Pancreas (tissue), 10 donors: ENCODE measurements around the gene TRIP4. TPM values are rescaled to one million over a fixed set of nuclear protein-coding genes. Genes with fewer than 3 reads are reported as not detected.
"Not testable (repeated sequence)": the region's sequence is repeated elsewhere in the genome, so short reads cannot be mapped to it uniquely, and the experiment has no call there.

ENCODE experiments used
- ATAC-seq, 4 donors: fragments of 200-7000 bp; cut with Tn5 transposase; one replicate each; pipeline versions ENCODE4 v1.8.0 to v1.9.1; 2020; ENCODE audit warnings: mild to moderate bottlenecking in 4 of 4, moderate library complexity in 4 of 4
- DNase-seq, 6 donors: peaks; one replicate each; pipeline ENCODE4 v3.0.0-alpha.2; 2020
- FAIRE-seq: peaks from 2 replicates; lab custom pipeline; 2012; peaks lifted over from hg19 to GRCh38; lab: Jason Lieb, UNC
- H3K27ac ChIP-seq, 4 donors: fragments of 200-600 bp; sonication (generic); 1 replicate in 3 of 4; 2 replicates in 1 of 4; pipeline versions ENCODE4 v1.5.0 to v1.8.0; 2020
- H3K27me3 ChIP-seq, 4 donors: fragments of 200-600 bp; one replicate each; pipeline ENCODE4 v1.8.0; 2021
- H3K36me3 ChIP-seq, 3 donors: fragments of 200-600 bp; sonication (generic) in 1 of 3; one replicate each; pipeline versions ENCODE4 v1.5.0 to v1.8.0; 2020 to 2021
- H3K4me1 ChIP-seq, 3 donors: fragments of 200-600 bp; one replicate each; pipeline ENCODE4 v1.8.0; 2021
- H3K4me3 ChIP-seq, 4 donors: fragments of 200-600 bp; sonication (generic) in 2 of 4; one replicate each; pipeline versions ENCODE4 v1.5.0 to v1.8.0; 2020 to 2021
- H3K9me3 ChIP-seq, 4 donors: fragments of 200-600 bp; one replicate each; pipeline ENCODE4 v1.8.0; 2021
- WGBS, 2 donors: extraction: QIAGEN DNeasy Blood & Tissue Kit; methylation state at CpG; one replicate each; pipeline ENCODE4 v1.1.7; 2013; 5-methylcytosine and 5-hydroxymethylcytosine counted together
- intact Hi-C, 3 donors: fragments of 100-400 bp; cut with DNase I; formaldehyde crosslinking; loops; one replicate each; pipeline versions ENCODE4 v1.11.1 to v1.14.2; 2022
- polyA plus RNA-seq, 2 donors: library from polyadenylated mRNA; stranded (reverse); fragments of 200-250 nt; gene quantifications; one replicate each; pipeline ENCODE4 v1.2.3, GENCODE V29; 2013
- total RNA-seq, 6 donors: library from RNA; stranded (reverse); fragmentation: NEBNext Ultra II Directional in 4 of 6; extraction: Animal tissue kit (Norgen Biotek cat#: 25700) in 4 of 6; gene quantifications; one replicate each; pipeline versions ENCODE4 v1.2.1 to v1.2.4, GENCODE V29; 2021 to 2023
- TF ChIP-seq, protein P1 (sequence below), 4 donors: fragments of 200-600 bp; sonication (generic) in 3 of 4; IDR thresholded peaks; one replicate each; pipeline versions ENCODE4 v1.5.0 to v1.8.0; 2021; ENCODE audit warnings: antibody characterized with exemption in 4 of 4
- donor health status: healthy with polysubstance abuse.
- donor health status: DM: no; HTN: no; CAD: no; lungs with moderate emphysema.
- donor health status: DM: no; HTN: no; CAD: no.
- donor health status: control.
- donor health status: control.
- donor health status: Bipolar disorder and iron deficiency.
- donor health status: DM: yes; HTN: yes; CAD: no.
- donor health status: DM: no; HTN: no; CAD: no.
- donor health status: DM: no; HTN: no; CAD: no.
- donor health status: DM: yes; HTN: yes; CAD: no.

TRIP4 gene
- total and polyA plus RNA-seq, 8 donors, result 9.1 to 17.5 (median 11.6) TPM

- ATAC-seq (peak in 1 of 4 donors; percentile 34), DNase-seq (no peak), FAIRE-seq (peak; percentile 47)
- no peaks in the 10 kb centered on the region for H3K27me3 ChIP-seq
- H3K27ac ChIP-seq, result no peak overlapping the region
- TF ChIP-seq, protein P1, sequence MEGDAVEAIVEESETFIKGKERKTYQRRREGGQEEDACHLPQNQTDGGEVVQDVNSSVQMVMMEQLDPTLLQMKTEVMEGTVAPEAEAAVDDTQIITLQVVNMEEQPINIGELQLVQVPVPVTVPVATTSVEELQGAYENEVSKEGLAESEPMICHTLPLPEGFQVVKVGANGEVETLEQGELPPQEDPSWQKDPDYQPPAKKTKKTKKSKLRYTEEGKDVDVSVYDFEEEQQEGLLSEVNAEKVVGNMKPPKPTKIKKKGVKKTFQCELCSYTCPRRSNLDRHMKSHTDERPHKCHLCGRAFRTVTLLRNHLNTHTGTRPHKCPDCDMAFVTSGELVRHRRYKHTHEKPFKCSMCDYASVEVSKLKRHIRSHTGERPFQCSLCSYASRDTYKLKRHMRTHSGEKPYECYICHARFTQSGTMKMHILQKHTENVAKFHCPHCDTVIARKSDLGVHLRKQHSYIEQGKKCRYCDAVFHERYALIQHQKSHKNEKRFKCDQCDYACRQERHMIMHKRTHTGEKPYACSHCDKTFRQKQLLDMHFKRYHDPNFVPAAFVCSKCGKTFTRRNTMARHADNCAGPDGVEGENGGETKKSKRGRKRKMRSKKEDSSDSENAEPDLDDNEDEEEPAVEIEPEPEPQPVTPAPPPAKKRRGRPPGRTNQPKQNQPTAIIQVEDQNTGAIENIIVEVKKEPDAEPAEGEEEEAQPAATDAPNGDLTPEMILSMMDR (IDR thresholded peaks at IDR 0.05), result no peak
- peaks cover 4 to 13% (median 8%) of the 10 kb centered on the region in 3 donors for H3K4me1 ChIP-seq
- H3K4me3 ChIP-seq, result no peak overlapping the region
- no peaks in the 10 kb centered on the region for H3K36me3 ChIP-seq
- intact Hi-C loops, result no loop called here
- H3K9me3 ChIP-seq, result no peaks in the 10 kb centered on the region
These were observed 42.9 kb upstream of the TRIP4 start for GRCh38 chr15:64344651-64345294.

DNA sequence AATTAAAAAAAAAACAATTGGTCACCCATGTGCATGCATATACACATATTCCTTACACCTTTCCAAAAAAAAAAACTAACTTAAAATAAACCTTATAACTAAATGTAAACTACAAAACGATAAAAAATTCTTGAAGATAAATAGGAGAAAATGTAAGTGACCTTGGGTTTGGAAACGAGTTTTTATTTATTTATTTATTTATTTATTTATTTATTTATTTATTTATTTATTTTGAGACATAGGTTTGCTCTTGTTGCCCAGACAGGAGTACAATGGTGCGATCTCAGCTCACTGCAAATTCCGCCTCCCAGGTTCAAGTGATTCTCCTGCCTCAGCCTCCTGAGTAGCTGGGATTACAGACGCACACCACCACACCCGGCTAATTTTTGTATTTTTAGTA, 41.4 kb upstream of the TRIP4 start:
- 79 to 88% methylated on average over 6 of the region's 6 CpGs for WGBS, 2 donors
- H3K36me3 ChIP-seq, H3K27me3 ChIP-seq, H3K4me3 ChIP-seq, H3K27ac ChIP-seq, DNase-seq, intact Hi-C loops, H3K9me3 ChIP-seq, FAIRE-seq, ATAC-seq: not testable (repeated sequence)
- peaks cover 4 to 13% (median 12%) of the 10 kb centered on the region in 3 donors for H3K4me1 ChIP-seq

DNA sequence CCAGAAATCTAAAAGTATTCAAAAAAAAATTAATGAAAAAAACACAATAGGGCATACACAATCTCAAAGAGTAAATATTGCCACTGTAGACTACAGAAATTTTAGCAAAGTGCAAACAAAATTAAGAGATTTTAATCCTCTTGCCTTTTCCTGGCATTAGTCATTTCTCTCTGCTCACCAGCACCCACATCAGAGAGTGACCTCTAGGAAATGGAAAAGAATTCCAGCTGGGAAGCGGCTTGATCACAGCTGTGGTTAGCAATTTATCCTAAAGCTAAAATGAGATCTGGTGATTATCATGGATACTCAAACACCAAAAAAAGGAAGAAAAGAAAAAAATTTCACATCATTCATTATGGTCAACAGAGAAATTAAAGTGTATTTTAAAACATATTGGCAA, 39.2 kb upstream of the TRIP4 start:
- Histone ChIP-seq H3K4me1 (peaks cover 4 to 13% (median 12%) of the 10 kb centered on the region in 3 donors), H3K4me3 (no peak overlapping the region), H3K27me3 (no peaks in the 10 kb centered on the region), H3K9me3 (no peaks in the 10 kb centered on the region), H3K36me3 (no peaks in the 10 kb centered on the region), H3K27ac (no peak overlapping the region)
- TF ChIP-seq, protein P1 (IDR thresholded peaks at IDR 0.05), result no peak
- FAIRE-seq (no peak), DNase-seq (no peak), ATAC-seq (no peak)
- intact Hi-C loops, result no loop called here
- WGBS, 2 donors, result 82 to 96% methylated on average over 1 of the region's 1 CpG

GRCh38 chr15:64349375-64349774, 38.3 kb upstream of the TRIP4 start:
- WGBS, 2 donors, result 95% methylated on average over 2 of the region's 2 CpGs
- H3K27me3 ChIP-seq, result no peaks in the 10 kb centered on the region
- FAIRE-seq (no peak), ATAC-seq (no peak), DNase-seq (no peak)
- no peak overlapping the region for H3K27ac ChIP-seq
- TF ChIP-seq, protein P1 (IDR thresholded peaks at IDR 0.05), result no peak
- H3K36me3 ChIP-seq, result no peaks in the 10 kb centered on the region
- intact Hi-C loops, result no loop called here
- peaks cover 0 to 10% (median 7%) of the 10 kb centered on the region in 3 donors for H3K4me1 ChIP-seq
- no peaks in the 10 kb centered on the region for H3K9me3 ChIP-seq
- no peak overlapping the region for H3K4me3 ChIP-seq

GRCh38 chr15:64351265-64351664, 36.4 kb upstream of the TRIP4 start:
- no peaks in the 10 kb centered on the region for H3K9me3 ChIP-seq
- WGBS, 2 donors, result 80 to 91% methylated on average over 7 of the region's 7 CpGs
- no peak overlapping the region for H3K4me3 ChIP-seq
- no peak for FAIRE-seq
- DNase-seq, result no peak
- ATAC-seq, result no peak
- intact Hi-C loops, result loop anchor here in 2 of 3 donors (10.0 kb wide), 2 partner anchors 136 to 146 kb away; no protein-coding TSS in a partner anchor
- H3K27me3 ChIP-seq, result no peaks in the 10 kb centered on the region
- no peaks in the 10 kb centered on the region for H3K36me3 ChIP-seq
- peaks cover 0 to 12% (median 0%) of the 10 kb centered on the region in 3 donors for H3K4me1 ChIP-seq
- TF ChIP-seq, protein P1 (IDR thresholded peaks at IDR 0.05), result no peak
- H3K27ac ChIP-seq, result no peak overlapping the region
